HCT116 (cell line): ENCODE results near the gene SLC35A4. TPM values are rescaled to one million over a fixed set of nuclear protein-coding genes. Genes with fewer than 3 reads are reported as not detected.

ENCODE experiments used
- ATAC-seq: fragments of 200-7000 bp; cut with Tn5 transposase; 2 replicates; pipeline ENCODE4 v1.9.1; 2020; ENCODE audit warnings: mild to moderate bottlenecking, moderate library complexity
- BruUV-seq: library from RNA; stranded (reverse); fragments of 400-500 nt; replicated peaks from 2 replicates; lab custom pipeline; 2021; lab: Mats Ljungman, UMichigan
- CTCF ChIA-PET: fragments of 300-600 bp; sonication (Branson Sonifier 250); formaldehyde crosslinking; loops from one replicate; lab custom pipeline; 2021; ENCODE audit warnings: antibody characterized with exemption; lab: Charles Lee
- POLR2A ChIA-PET: fragments of 300-600, 350-600 bp; sonication (Branson Sonifier 250); formaldehyde crosslinking; loops from one replicate; lab custom pipeline; 2021; ENCODE audit warnings: antibody characterized with exemption; lab: Charles Lee
- RAD21 ChIA-PET, 2 experiments: fragments of 300-600 bp; sonication (Branson Sonifier 250); formaldehyde crosslinking; loops; one replicate each; lab custom pipeline; 2023; ENCODE audit warnings: low total read pairs in 2 of 2; ENCODE audit not compliant: uncharacterized antibody in 2 of 2, unreplicated experiment in 2 of 2, low non-redundant PET in 1 of 2; lab: Charles Lee
- DNase-seq: peaks from one replicate; pipeline ENCODE4 v3.0.0-alpha.2; 2010; ENCODE audit warnings: low read depth, low spot score
- H2AFZ ChIP-seq: fragments of 200-600 bp; shearing (Covaris generic), sonication (generic); 2 replicates; pipeline ENCODE4 v1.6.1; 2017; ENCODE audit warnings: low read depth, mixed run types, mixed read lengths, antibody characterized with exemption, low read length; ENCODE audit not compliant: poor library complexity, severe bottlenecking
- H3K27ac ChIP-seq: 2 replicates; pipeline ENCODE4 v1.5.1; 2012; ENCODE audit warnings: low read depth, low read length
- H3K27me3 ChIP-seq: fragments of 200-600 bp; sonication (generic); 2 replicates; pipeline ENCODE4 v1.6.1; 2016; ENCODE audit warnings: mixed run types, low read length, mixed read lengths; ENCODE audit not compliant: insufficient read depth
- H3K36me3 ChIP-seq, 2 experiments: fragments of 200-500 bp in 1 of 2; fragments of 200-600 bp in 1 of 2; sonication (Bioruptor generic) in 1 of 2; sonication (generic) in 1 of 2; 2 replicates each; pipeline versions ENCODE4 v1.5.1 to v1.6.1; 2014 to 2016; ENCODE audit warnings: low read length in 2 of 2, inconsistent platforms in 1 of 2, mixed read lengths in 1 of 2, mixed run types in 1 of 2; ENCODE audit not compliant: insufficient read depth in 2 of 2, control insufficient read depth in 1 of 2
- H3K4me1 ChIP-seq, 2 experiments: fragments of 200-600 bp in 1 of 2; sonication (generic) in 1 of 2; 2 replicates each; pipeline versions ENCODE4 v1.5.1 to v1.6.1; 2012 to 2017; ENCODE audit warnings: low read length in 2 of 2, inconsistent platforms in 1 of 2, mild to moderate bottlenecking in 1 of 2, mixed read lengths in 1 of 2, mixed run types in 1 of 2, moderate library complexity in 1 of 2; ENCODE audit not compliant: insufficient read depth in 2 of 2, control insufficient read depth in 1 of 2
- H3K4me2 ChIP-seq: fragments of 200-600 bp; sonication (generic); 2 replicates; pipeline ENCODE4 v1.6.1; 2017; ENCODE audit warnings: mixed run types, low read length, mixed read lengths
- H3K4me3 ChIP-seq, 2 experiments: fragments of 200-600 bp in 1 of 2; sonication (generic) in 1 of 2; replicated peaks in 1 of 2; 2 replicates each; pipeline ENCODE4 v1.5.1; 2011 to 2016; ENCODE audit warnings: low read length in 2 of 2, control low read depth in 1 of 2, low read depth in 1 of 2, mild to moderate bottlenecking in 1 of 2, mixed read lengths in 1 of 2, mixed run types in 1 of 2
- H3K79me2 ChIP-seq: fragments of 200-600 bp; sonication (generic); 2 replicates; pipeline ENCODE4 v1.6.1; 2017; ENCODE audit warnings: mild to moderate bottlenecking, mixed run types, low read length, moderate library complexity, mixed read lengths; ENCODE audit not compliant: insufficient read depth
- H3K9ac ChIP-seq: fragments of 200-600 bp; sonication (generic); 2 replicates; pipeline ENCODE4 v1.6.1; 2016; ENCODE audit warnings: low read length, mixed read lengths
- H3K9me2 ChIP-seq: fragments of 200-600 bp; sonication (generic), shearing (Covaris generic); 2 replicates; pipeline ENCODE4 v1.6.1; 2017; ENCODE audit warnings: mixed run types, mild to moderate bottlenecking, moderate library complexity; ENCODE audit not compliant: insufficient read depth
- H3K9me3 ChIP-seq, 2 experiments: fragments of 200-500 bp in 1 of 2; fragments of 200-600 bp in 1 of 2; sonication (Bioruptor generic) in 1 of 2; sonication (generic) in 1 of 2; 2 replicates each; pipeline ENCODE4 v1.6.1; 2014 to 2017; ENCODE audit warnings: low read length in 2 of 2, mixed read lengths in 2 of 2, inconsistent platforms in 1 of 2, low read depth in 1 of 2, mild to moderate bottlenecking in 1 of 2, mixed run types in 1 of 2, moderate library complexity in 1 of 2; ENCODE audit not compliant: control insufficient read depth in 1 of 2, insufficient read depth in 1 of 2
- H4K20me1 ChIP-seq: fragments of 200-600 bp; sonication (generic), shearing (Covaris generic); 2 replicates; pipeline ENCODE4 v1.6.1; 2017; ENCODE audit warnings: mixed run types, mild to moderate bottlenecking, moderate library complexity; ENCODE audit not compliant: insufficient read depth
- CBX3 ChIP-seq: IDR thresholded peaks from 2 replicates; pipeline ENCODE4 v1.6.1; 2012; ENCODE audit warnings: low read depth
- EGR1 ChIP-seq: IDR thresholded peaks from 2 replicates; pipeline ENCODE4 v1.6.1; 2012; ENCODE audit warnings: low read depth
- EZH2phosphoT487 ChIP-seq: fragments of 200-600 bp; IDR thresholded peaks from 2 replicates; pipeline ENCODE4 v1.6.1; 2018; ENCODE audit warnings: antibody characterized with exemption, borderline replicate concordance
- FOSL1 ChIP-seq: IDR thresholded peaks from 2 replicates; pipeline ENCODE4 v1.6.1; 2012; ENCODE audit warnings: low read depth
- MAX ChIP-seq: IDR thresholded peaks from 2 replicates; pipeline ENCODE4 v1.6.1; 2012
- POLR2A ChIP-seq: IDR thresholded peaks from 2 replicates; pipeline ENCODE4 v1.7.0; 2011; ENCODE audit warnings: borderline replicate concordance; ENCODE audit not compliant: insufficient read depth, insufficient read length; ENCODE audit errors: extremely low read depth
- POLR2AphosphoS5 ChIP-seq: IDR thresholded peaks from 2 replicates; pipeline ENCODE4 v1.6.1; 2011; ENCODE audit warnings: mild to moderate bottlenecking, low read depth, low read length, moderate library complexity
- REST ChIP-seq: IDR thresholded peaks from 2 replicates; pipeline ENCODE4 v1.6.1; 2012; ENCODE audit warnings: low read depth
- SP1 ChIP-seq: IDR thresholded peaks from 2 replicates; pipeline ENCODE4 v1.6.1; 2012; ENCODE audit warnings: low read depth
- SRF ChIP-seq: IDR thresholded peaks from 2 replicates; pipeline ENCODE4 v1.6.1; 2012; ENCODE audit warnings: low read depth
- TCF7L2 ChIP-seq: IDR thresholded peaks from 2 replicates; pipeline ENCODE4 v1.7.0; 2011; ENCODE audit warnings: borderline replicate concordance, inconsistent platforms; ENCODE audit not compliant: insufficient read depth, insufficient read length; ENCODE audit errors: extremely low read depth
- YY1 ChIP-seq: IDR thresholded peaks from 2 replicates; pipeline ENCODE4 v1.6.1; 2011; ENCODE audit warnings: low read length, low read depth, moderate library complexity, mild to moderate bottlenecking; ENCODE audit not compliant: insufficient replicate concordance; ENCODE audit errors: extremely low read depth
- ZBTB33 ChIP-seq: IDR thresholded peaks from 2 replicates; pipeline ENCODE4 v1.6.1; 2011; ENCODE audit warnings: mild to moderate bottlenecking, low read length, moderate library complexity; ENCODE audit not compliant: insufficient replicate concordance; ENCODE audit errors: extremely low read depth
- ZNF274 ChIP-seq: fragments of 200-500 bp; sonication (Bioruptor generic); IDR thresholded peaks from 2 replicates; pipeline ENCODE4 v1.6.1; 2014; ENCODE audit warnings: mild to moderate bottlenecking, low read depth, low read length, inconsistent platforms
- intact Hi-C: fragments of 100-400 bp; cut with micrococcal nuclease; formaldehyde crosslinking; loops from 2 replicates; pipeline ENCODE4 v1.10.0; 2022
- total RNA-seq: library from RNA; stranded (reverse); gene quantifications from one replicate; pipeline ENCODE4 v1.2.1, GENCODE V29; 2021; ENCODE audit not compliant: unreplicated experiment
- TF ChIP-seq, protein P1 (sequence below), 3 experiments: fragments of 200-600 bp in 1 of 3; sonication (generic) in 1 of 3; IDR thresholded peaks in 2 of 3; conservative IDR thresholded peaks in 1 of 3; 2 replicates each; pipeline ENCODE4 v1.5.1; 2012 to 2017; ENCODE audit warnings: low read depth in 2 of 3, low read length in 2 of 3, antibody characterized with exemption in 1 of 3, borderline replicate concordance in 1 of 3, control low read depth in 1 of 3, mild to moderate bottlenecking in 1 of 3, mixed read lengths in 1 of 3, mixed run types in 1 of 3, moderate library complexity in 1 of 3; ENCODE audit not compliant: insufficient read depth in 1 of 3
- TF ChIP-seq, protein P2 (sequence below): IDR thresholded peaks from 2 replicates; pipeline ENCODE4 v1.6.1; 2012

Gene SLC35A4
- total RNA-seq, 1 experiment from 2014 or later: 37.5 TPM

GRCh38 chr5:140565780-140566095 is 1.1 kb downstream of the SLC35A4 start:
- H3K27ac ChIP-seq: no peak overlapping the region

More at GRCh38 chr5:140565780-140566095, 1.1 kb downstream of the SLC35A4 start:
- intact Hi-C loops: no loop called here
- ChIA-PET RAD21 (no interaction called here), POLR2A (interaction anchor here (1.0 kb wide), 1 partner anchor 145 kb away, joined by 3 read pairs; no protein-coding TSS in a partner anchor)
- Histone ChIP-seq H2AFZ (no peak overlapping the region), H3K27me3 (no peaks in the 10 kb centered on the region), H3K36me3 (peaks cover 0 to 15% of the 10 kb centered on the region in 2 experiments; a peak in 3 of 4 replicates), H3K79me2 (peaks cover 27% of the 10 kb centered on the region), H3K4me1 (peaks cover 7 to 19% of the 10 kb centered on the region in 2 experiments; a peak in 3 of 4 replicates), H3K9me2 (no peaks in the 10 kb centered on the region), H3K9me3 (no peaks in the 10 kb centered on the region)
- no peak for DNase-seq
- BruUV-seq: no TSS peak
- TF ChIP-seq ZNF274: no peak
- TF ChIP-seq EGR1: no peak
- no peak for TF ChIP-seq FOSL1
- TF ChIP-seq, protein P1, sequence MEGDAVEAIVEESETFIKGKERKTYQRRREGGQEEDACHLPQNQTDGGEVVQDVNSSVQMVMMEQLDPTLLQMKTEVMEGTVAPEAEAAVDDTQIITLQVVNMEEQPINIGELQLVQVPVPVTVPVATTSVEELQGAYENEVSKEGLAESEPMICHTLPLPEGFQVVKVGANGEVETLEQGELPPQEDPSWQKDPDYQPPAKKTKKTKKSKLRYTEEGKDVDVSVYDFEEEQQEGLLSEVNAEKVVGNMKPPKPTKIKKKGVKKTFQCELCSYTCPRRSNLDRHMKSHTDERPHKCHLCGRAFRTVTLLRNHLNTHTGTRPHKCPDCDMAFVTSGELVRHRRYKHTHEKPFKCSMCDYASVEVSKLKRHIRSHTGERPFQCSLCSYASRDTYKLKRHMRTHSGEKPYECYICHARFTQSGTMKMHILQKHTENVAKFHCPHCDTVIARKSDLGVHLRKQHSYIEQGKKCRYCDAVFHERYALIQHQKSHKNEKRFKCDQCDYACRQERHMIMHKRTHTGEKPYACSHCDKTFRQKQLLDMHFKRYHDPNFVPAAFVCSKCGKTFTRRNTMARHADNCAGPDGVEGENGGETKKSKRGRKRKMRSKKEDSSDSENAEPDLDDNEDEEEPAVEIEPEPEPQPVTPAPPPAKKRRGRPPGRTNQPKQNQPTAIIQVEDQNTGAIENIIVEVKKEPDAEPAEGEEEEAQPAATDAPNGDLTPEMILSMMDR (IDR thresholded peaks at IDR 0.05 in 2 of 3, conservative IDR thresholded peaks at IDR 0.05 in 1 of 3; ENCODE audit: borderline replicate concordance in 1 of 3, insufficient read depth in 1 of 3, low read depth in 2 of 3, low read length in 2 of 3): no peak
- no peak for TF ChIP-seq POLR2A
- TF ChIP-seq CBX3: no peak
- TF ChIP-seq SRF: no peak
- TF ChIP-seq EZH2phosphoT487: no peak
- no peak for TF ChIP-seq REST
- no peak for TF ChIP-seq POLR2AphosphoS5
- TF ChIP-seq MAX: no peak
- TF ChIP-seq SP1: no peak
- TF ChIP-seq YY1: no peak
- TF ChIP-seq, protein P2, sequence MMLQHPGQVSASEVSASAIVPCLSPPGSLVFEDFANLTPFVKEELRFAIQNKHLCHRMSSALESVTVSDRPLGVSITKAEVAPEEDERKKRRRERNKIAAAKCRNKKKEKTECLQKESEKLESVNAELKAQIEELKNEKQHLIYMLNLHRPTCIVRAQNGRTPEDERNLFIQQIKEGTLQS: no peak
- TF ChIP-seq TCF7L2: no peak
- no peak for TF ChIP-seq ZBTB33
- TF ChIP-seq, all 23 proteins: peak for 0
- Histone ChIP-seq H4K20me1 (no peaks in the 10 kb centered on the region), H3K9ac (peak overlapping the region; percentile 89), H3K4me2 (peak overlapping the region; percentile 91), H3K4me3 (peak overlapping the region; percentile 86 to 88)
- CTCF ChIA-PET: interaction anchor here (0.6 kb wide), 1 partner anchor 69 kb away, joined by 3 read pairs; no protein-coding TSS in a partner anchor
- no peak for ATAC-seq
